GM21423 (cell line): ENCODE results near the gene C17orf114.
"Not testable (repeated sequence)": the region's sequence is repeated elsewhere in the genome, so short reads cannot be mapped to it uniquely, and the experiment has no call there.

Experiments used
- ATAC-seq: cut with Tn5 transposase; IDR thresholded peaks from one replicate; pipeline ENCODE4 v1.9.1; 2021; ENCODE audit warnings: mild to moderate bottlenecking, moderate library complexity; ENCODE audit not compliant: unreplicated experiment

The C17orf114 gene

DNA sequence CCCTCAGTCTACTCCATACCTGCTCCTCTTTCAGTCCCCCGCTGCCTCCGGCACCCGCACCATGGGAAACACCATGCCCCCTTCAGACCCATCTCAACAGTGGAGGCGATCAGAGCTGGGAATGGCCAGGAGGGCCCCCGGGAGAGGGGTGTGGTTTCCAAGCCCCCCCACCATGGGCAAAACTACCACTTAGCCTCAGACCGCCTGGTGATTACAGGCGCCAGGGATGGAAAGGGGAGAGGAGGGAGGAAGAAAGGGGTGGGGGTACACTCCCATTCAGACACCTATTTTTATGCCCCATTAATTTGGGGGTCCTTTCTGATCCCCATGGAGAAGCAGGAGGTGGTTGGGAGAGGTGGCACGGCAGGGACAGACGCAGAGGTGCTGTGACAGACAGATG, at the start of gene C17orf114:
TSS of gene C17orf114 (minus strand) at position 101 of the 400 bp plus-strand sequence.
- no peak for ATAC-seq

DNA sequence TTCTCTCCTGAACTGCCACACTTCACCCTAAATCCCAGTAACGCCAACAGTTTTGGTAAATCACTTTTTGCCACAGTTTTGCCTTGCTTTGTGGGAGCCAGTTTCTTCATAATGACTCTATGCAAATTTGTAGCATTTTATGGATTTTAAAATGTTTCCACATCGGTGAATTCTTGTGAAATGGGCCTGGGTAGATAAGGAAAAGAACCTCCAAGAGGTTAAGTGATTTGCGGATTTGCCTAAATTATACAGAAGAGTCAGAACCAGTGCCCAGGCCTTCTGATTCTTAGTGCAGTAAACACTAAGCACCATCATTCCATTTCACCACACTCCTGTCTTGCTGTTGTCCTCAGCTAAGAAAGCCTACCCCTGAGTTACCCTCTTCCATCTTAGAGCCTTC, 49.0 kb upstream of the C17orf114 start:
- ATAC-seq: no peak

DNA sequence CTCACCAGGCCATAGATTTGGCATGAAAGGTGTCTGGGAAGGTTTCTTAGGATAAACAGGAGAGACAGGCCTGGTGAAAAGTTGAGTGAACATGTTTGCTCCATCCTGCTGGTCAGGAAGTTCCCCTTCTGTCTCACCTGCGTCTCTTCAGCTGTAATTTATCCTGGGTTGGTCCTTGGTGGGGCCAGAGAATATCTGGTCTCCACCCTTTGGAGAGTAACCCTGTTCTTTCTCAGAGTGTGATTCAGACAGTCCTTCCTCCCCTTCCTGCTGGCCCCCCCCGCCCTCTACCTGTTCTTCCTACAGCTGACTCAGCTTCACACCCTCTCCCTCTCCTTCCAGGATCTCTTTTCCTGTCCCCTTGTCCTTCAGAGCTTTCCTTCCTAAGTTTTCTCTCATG, 48.1 kb upstream of the C17orf114 start:
- ATAC-seq: no peak

DNA sequence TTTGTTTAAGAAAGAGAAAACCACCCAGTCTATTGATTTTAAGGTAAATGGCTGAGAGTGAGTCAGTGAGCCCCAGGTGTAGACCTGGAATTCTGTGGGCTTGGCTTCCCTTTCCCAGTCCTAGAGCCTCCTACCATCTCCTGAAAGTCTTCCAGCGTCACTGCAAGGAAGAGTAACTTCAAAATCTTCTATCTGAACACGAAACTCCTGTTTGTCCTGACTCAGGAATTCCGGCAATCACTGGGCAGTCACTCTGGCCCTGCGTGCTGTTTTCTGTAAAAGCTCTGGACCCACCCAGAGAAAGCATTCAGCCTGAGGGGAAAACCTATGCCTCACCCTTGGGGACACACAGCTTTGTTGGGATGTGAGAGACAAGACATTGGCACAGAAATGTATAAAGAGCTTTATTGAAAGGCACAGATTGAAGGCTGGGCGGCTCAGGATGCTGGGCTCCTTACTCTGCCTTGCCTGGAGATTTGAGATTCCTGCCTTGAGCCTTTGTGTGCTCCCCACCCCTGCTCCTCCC, 46.9 kb upstream of the C17orf114 start:
- no peak for ATAC-seq

DNA sequence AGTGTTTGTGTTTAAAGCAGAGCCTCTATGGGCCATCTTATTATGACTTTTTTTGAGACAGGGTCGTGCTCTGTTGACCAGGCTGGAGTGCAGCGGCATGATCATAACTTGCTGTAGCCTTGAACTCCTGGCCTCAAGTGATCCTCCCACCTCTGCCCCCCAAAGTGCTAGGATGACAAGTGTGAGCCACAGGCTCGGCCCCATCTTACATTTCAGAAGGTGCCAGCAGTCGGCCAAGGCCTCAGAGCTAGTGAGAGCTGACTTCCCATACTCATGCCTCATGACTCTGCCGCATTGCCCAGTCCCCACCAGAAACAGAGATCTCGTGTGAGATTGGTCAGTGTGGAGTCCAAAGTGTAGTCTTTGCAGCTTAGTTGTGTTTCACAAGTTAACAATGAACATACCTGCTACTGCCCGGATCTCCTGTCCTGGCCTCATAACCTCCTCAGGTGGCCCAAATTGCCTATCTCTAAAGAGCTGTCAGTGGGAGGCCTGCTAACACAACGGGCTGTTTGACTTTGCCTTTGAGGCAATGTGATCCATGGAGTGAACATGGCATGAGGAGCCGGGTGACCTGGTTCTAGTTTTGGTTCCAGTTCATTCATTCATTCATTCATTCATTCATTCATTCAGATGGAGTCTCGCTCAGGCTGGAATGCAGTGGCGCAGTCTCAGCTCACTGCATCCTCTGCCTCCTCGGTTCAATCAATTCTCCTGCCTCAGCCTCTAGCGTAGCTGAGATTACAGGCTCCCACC, 44.7 kb upstream of the C17orf114 start:
- ATAC-seq: no peak

DNA sequence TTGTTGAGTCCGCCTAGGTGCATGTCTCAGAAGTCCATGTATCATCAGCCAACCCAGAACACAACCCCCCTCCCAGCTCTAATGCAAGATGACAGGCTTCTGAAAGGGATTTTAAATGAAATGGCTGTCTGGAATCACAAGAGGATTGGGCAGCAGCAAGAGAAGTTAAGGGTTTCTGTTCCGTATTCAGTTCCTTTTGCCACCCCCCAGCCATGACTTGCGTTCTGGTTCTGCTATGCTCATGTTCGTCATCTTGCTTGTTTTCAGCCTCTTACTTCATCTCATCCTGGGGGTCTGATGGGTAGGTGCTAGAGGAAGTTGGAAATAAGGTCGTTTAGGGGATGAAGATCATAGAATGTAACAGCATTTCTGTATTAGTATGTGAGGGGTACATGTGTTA, 43.0 kb upstream of the C17orf114 start:
- no peak for ATAC-seq

DNA sequence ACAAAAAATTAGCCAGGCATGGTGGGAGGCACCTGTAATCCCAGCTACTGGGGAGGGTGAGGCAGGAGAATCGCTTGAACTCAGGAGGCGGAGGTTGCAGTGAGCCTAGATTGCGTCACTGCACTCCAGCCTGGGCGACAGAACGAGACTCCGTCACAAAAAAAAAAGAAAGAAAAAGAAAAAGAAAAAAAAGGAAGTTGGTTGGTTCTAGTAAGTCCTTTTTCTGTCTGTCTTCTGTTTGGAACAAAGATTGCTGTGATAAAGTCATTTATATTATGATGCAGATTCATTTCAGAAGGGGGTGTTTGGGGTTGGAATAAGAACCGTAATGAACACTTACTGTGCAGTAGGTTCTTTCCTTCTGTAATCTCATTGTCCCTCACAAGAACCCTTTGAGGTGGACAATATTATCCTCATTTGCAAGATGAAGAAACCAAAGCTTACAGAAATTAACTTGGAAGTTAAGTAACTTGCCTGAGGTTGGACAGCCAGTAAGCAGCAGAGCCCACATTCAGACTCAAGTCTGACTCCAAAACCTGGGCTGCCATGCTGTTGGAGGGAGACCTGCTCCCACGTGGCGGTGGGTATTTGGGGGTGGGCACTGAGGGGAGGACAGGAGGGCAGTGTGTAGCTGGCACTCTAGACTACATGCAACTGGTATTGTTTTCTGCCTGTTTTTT, 41.3 kb upstream of the C17orf114 start:
- ATAC-seq: no peak

DNA sequence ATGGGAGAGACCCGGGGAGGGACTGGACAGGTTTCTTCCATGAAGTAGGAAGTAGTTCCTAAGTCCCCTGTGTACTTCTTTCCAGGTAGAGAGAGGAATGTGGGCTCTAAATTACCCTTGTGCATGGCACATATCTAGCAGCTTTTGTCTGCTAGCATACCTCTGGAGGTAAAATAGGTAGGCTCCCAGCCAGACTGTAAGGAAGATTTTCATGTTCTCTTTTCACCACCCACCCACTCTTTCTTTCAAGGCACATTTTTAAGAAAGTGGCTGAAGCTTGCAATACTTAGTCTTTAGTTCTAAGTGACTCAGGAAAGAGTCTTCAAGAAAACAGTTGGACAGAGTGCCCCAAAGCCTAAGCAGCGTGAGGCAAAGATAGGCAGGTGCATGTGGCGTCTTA, 40.2 kb upstream of the C17orf114 start:
- no peak for ATAC-seq

DNA sequence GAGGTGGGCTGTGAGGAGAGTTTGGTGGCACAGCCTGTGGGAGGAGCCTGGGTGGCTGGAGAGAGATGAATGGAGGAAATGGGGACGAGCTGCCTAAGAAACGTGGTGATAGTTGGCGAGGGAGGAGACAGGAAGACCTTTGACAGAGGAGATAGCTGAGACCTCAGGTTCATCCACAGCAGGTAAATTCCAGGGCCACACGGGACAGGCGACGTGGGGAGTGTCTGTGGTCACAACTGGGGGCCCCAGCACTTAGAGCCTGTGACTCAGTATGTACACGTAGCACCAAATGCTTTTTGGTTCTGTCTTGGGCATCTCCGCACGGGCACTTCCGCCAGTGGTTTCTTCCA, 38.7 kb upstream of the C17orf114 start:
- no peak for ATAC-seq

DNA sequence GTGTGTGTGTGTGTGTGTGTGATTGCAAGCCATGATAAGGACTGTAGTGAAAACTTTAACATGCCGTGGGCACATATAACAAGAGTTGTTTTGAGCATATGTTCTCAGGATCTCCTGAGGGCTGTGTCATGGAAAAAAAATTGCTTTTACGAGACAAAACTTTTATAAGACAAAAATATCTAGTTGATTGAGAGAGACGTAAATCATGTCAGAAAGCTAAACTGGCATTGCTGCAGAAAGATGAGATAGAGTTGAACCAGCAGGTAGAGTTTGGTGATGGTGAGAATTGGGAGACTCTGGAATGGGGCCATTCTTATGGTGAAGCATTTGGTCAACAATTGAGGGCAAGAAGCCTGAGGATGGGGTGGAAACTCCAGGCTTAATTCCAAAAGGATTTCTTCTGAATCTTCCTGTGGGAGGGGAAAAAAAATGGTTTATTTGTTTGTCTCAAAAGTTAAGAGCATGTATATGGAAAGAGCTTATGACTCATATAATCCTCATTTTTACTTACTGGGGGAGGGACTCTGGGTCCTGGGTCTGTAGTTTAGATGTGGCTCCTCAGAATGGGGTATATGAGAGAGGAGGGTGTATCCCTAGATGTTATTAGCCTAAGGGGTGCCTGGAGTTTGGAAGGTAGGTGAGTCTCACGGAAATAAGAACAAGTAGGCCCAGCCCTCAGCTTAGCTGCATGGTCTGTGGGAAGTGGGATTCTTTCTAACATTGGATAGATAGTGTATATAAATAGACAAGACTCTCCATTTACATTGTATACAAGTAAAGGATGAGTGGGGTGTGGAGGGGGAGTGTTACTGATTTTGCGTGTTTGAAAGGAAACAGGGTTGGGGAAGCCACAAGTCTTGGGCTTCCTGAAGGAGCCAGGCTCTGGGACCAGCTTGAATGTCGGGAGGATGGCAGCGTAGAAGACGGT, 38.1 kb upstream of the C17orf114 start:
- ATAC-seq: no peak

DNA sequence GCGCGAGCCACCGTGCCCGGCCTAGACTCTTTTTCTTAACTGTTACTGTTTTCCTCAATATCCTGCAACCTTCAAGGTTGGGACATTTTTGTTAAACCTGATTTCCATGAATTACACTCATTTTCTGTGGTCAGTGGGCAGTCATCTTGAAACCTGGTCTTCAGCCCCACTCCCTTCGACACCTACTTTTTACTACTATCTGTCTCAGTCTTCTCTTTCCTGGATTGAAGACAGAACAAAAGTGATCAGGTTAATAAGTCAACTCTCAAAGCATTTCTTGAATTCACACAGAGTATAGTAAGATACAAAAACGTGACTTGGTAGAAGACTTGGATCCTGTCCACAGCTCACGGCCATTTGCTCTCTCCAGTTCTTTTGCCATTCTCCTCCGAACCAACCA, 37.1 kb upstream of the C17orf114 start:
- no peak for ATAC-seq

DNA sequence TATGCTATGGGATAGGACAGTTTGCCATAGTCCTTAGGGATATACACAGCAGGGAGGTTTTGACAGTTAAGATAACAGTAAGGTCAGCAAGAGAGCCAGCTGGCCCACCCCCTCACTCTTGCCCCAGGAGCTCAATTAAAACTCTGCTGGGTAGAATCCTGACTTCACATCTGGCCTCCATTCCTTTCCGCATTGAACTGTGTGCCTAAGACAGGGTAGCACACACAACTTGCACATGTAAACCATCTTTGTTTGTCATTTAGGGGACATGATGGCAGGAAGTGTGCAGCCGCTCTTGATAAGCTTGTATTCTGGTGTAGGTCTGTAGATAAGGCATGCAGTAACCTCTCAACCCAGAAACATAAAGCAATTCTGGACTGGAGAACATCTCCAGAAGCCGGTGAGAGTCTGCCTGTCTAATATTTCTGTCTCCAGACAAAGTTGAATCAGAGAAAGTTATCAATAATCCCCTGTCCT, 36.2 kb upstream of the C17orf114 start:
- ATAC-seq: no peak

DNA sequence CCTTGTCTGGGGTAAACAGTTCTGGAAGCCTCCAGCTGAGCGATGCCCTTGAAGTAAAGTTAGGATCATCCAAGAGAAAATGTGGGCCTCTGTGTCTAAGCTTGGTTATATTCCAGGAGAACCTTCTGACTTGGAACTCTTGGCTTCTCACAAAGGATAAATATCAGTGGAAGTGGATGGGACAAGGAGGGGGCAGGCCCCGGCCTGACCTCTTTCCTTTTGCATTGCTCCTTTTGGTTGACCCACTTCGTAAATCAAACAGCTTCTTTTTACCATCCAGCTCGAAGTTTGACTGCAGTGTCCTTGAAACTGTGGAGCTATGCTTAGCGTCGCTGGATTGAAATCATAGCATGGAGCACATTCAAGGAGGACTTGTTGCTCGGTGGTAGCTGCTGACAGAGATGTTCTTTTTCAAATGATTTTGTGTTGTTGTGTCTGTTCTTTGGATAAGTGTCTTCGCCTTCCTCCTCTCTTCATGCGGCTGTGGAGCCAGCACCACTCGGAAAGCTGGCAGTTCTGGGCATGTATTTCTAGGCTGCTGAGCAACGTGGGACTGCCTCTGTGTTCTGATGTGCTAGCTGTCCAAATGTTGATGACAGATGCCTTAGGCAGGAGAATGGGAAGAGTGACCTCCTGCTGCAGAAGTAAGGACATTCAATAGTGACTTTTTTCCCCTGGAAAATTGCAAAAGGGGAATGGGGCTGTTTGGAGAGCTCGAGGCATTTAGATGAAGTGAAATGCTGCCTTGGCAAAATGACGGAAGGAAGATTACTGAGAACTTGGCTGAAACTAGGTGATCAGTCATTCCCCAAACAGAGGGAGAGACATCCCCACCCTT, 35.6 kb upstream of the C17orf114 start:
- no peak for ATAC-seq

DNA sequence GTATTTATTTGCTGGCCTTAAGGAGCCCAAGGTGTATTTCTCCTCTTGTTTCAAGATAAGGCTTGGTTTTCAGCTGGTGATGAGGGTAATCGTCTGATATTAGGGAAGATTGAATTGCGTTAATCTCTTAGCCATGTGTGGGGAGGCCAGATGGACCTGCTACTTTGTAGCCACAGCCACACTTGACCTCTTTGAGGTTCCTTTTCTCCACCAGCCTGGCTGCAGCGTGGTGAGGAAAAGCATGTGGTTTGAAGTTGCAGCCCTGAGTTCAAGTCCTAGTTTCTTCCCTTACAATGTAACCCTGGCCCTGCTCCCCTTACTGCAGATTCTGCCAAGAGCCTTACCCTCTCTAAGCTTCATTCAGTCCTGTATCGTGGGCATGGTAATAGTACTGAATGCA, 34.1 kb upstream of the C17orf114 start:
- no peak for ATAC-seq

DNA sequence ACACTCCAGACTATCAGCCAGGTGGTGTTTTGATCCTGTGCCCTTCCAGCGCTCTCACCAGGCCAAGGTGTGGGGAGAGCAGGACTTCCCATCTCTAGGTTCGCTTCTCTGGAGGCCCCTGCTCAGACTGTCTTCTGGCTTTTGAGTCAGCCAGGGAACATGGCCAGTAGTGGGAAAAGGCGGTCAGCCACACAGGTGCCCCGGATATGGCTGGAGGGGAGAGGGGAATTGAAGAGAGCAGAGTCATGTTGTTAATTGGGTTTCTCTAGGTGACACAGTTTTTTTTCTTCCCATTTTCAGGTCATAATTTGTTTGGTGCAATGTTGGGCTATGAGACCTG, 32.5 kb upstream of the C17orf114 start:
- no peak for ATAC-seq

DNA sequence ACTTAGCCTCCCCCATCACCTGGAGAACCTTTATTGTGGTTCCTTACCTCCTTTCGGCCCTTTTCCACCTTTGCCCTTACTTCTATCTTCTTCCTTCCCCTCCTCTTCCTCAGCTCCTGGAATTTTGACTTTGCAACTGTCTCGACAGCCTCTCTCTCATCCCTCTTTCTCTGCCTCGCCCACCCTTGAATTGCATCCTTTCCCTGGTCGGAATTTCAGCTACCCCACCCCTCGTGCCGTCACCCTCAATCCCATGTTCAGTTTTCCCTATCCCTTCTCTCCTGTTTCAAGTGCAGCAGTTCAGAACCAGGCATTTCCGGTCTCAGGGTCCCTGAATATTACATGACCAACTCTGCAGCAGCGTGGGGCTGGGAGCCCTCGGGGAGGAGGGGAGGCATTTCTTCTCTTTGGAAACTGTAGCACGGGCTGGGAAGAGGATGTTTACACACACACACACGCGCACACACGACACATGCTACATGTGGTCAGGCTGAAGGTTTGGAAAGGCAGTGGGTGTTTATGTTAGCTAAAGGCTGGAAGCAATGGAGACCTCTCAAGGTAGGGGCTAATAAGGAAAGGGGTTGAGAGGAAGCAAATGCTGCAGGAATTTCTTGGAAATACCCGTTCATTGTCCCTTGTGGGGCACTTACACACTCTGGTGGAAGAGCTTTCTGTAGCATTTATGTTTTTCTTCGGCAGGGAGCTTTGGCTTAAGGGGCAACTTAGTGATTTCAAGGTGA, 32.0 kb upstream of the C17orf114 start:
- ATAC-seq: no peak

DNA sequence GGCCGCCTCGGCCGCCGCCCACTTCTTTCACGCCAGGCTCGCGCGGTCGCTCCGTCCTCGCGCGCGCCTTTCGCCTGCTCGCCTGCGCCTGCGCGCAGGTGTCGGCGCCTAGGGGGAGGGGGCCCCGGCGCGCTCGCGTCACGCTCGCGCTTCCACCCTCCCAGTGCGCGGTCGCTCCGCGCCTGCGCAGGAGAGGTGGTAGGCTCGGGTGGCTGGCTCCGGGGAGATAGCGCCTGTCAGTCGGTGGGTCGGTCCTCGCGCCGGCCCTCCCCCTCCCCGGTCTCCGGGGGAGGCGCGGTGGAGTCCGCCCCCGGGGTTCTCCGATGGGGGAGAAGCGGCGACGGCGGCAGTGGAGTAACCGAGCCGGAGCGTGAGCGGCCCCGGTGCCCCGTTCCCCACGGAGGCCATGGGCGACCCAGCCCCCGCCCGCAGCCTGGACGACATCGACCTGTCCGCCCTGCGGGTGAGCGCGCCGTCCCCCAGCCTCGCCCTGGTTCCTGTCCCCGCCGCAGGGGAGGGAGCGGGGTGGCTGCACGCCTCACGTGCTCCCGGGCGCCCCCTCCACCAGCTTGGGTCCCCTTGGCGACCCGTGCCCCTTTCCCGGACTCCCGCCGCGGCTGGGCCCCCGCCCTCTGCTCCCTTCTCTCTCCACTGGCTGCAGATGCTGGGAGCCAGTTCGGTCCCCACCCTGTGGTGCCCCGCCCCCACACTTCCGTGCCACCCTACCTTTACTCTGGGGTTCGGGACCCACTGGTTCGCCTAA, 31.2 kb upstream of the C17orf114 start, which contains the start of gene MINK1:
TSS of gene MINK1 (plus strand) at position 163 of the 763 bp plus-strand sequence. CDS start at position 407, 244 bp downstream.
- ATAC-seq: peak; percentile 89

DNA sequence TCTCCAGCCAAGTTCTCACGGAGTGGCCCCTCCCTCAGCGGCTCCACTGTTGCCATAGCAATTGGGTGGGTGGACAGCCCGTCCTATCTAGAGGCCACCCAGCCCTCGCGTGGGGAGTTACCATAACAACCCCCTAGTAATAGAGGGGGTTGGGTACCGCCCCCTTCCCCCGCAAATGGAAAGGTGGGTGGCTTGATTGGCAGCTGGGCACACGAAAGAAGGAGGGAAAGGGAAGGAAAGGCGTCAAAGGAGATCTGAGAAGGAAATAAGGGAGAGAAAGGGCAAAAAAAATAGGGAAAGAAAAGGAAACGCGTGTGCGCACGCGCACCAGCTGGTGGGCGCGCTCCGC, 30.7 kb upstream of the C17orf114 start:
- ATAC-seq: not testable (repeated sequence)

DNA sequence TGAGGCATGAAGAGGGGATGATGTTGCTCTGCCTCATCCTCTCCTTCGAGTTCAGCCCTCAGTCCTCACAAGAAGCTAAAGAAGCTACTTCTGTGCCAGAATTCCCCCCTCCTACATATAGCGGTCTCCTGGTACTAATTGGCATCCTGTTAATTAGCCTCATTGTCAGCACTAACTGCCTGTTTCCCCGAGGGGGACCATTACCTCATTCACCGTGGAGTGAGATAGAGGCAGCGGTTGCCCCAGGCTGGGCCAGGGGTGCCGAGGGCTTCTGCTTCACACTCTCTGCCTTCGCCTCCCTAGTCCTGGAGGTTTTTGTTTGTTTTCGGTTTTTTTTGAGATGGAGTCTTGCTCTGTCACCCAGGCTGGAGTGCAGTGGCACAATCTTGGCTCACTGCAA, 25.3 kb upstream of the C17orf114 start:
- ATAC-seq: no peak
